ENCODE measurements around the gene BCO2.

Gene BCO2

GRCh38 chr11:112221274-112221835, 46.0 kb downstream of the BCO2 start:
- no peak for DNase-seq

DNA sequence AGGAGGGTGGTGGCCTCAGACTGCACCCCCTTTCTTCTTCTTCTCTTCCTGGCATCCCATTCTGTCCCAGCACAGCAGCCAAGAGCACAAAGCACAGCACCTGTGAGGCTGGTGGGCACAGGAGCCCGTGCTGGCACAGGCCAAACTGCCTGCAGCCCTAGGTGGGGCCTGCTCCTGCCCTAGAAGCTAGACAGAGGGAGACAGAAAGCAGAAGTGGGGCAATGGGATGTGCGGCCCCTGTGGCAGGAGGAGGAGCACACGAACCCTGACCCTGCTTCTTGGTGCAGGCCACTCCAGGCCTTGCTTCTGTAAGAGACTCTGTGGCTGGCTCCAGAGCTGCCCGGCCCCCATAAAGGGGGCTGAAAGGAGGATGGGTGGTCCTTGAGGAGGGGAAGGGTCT, 47.0 kb downstream of the BCO2 start:
- no peak for DNase-seq

GRCh38 chr11:112223121-112223520, 47.8 kb downstream of the BCO2 start:
- DNase-seq: no peak

GRCh38 chr11:112223754-112224532, 48.6 kb downstream of the BCO2 start:
- no peak for DNase-seq

GRCh38 chr11:112225753-112226061, 50.4 kb downstream of the BCO2 start:
- DNase-seq: no peak

GRCh38 chr11:112226062-112226830, 50.9 kb downstream of the BCO2 start, which contains the start of gene PTS:
Gene PTS (plus strand): TSS chr11:112226428. CDS start chr11:112226444, 16 bp downstream.
- DNase-seq: peak; percentile 85

- DNase-seq: no peak
These were observed 51.6 kb downstream of the BCO2 start for GRCh38 chr11:112226831-112227401.

DNA sequence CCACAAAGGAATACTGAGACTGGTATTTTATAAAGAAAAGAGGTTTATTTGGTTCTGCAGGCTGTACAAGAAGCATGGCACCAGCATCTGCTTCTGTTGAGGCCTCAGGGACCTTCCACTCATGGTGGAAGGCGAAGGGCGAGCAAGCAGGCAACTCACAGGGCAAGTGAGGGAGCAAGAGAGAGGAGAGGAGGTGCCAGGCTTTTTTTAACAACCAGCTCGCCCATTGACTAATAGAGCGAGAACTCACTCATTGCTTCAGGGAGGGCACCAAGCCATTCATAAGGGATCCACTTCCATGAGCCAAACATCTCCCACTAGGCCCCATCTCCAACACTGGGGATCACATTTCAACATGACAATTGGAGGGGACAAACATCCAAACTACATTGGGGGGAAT, 52.2 kb downstream of the BCO2 start:
- no peak for DNase-seq

DNA sequence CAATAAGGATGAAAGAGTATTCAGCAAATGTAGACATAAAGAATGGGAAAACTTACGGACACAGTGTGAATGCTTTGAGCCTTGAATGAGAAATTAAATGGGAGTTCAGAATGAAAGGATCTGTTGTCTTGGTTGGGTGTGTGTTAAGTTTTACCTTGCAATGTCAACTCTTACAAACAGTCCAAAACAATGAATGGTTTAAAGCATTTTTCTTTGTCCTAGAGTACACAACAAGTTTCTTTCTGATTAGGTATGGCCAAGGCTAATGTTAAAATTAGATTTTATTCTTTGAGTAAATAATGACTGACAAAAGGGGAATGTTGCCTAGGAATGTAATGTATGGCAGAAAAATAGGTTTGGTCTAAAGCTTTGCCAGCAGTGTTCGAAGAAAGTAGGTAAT, 53.4 kb downstream of the BCO2 start:
- DNase-seq: no peak

- no peak for DNase-seq
These were observed 53.8 kb downstream of the BCO2 start for GRCh38 chr11:112229159-112229558.

DNA sequence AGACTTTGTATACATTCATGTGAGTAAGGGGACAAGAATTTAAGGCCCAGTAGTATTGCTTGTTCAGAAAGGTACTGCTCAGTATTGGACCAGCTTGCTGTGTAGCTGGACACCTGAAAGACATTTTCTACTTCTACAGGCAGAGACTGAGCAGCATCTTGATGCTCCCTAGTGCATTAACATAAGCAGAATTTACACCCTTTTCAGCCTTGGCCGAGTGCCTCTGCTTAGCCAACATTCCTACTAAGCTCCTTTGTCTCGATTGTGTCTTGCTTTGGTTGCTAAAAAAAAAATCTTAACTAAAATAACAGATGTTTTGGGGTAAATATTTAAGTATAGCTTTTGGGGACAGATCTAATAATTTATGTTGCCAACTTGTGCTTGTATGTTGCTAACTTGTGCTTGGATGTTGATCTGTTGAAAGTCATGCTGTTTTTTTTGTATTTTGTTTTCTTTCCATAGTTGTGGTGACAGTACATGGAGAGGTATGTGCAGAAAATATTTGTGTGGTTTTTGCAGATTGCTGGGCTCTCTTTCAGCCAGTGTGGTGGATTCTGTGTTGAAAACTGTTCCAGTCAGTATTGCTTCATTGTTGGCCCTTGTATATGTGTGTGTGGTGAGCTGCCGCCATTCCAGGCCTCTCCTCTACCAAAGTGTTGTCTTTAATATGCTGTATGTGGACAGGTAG, 54.6 kb downstream of the BCO2 start:
- no peak for DNase-seq

GRCh38 chr11:112231952-112232351, 56.6 kb downstream of the BCO2 start:
- DNase-seq: no peak

DNA sequence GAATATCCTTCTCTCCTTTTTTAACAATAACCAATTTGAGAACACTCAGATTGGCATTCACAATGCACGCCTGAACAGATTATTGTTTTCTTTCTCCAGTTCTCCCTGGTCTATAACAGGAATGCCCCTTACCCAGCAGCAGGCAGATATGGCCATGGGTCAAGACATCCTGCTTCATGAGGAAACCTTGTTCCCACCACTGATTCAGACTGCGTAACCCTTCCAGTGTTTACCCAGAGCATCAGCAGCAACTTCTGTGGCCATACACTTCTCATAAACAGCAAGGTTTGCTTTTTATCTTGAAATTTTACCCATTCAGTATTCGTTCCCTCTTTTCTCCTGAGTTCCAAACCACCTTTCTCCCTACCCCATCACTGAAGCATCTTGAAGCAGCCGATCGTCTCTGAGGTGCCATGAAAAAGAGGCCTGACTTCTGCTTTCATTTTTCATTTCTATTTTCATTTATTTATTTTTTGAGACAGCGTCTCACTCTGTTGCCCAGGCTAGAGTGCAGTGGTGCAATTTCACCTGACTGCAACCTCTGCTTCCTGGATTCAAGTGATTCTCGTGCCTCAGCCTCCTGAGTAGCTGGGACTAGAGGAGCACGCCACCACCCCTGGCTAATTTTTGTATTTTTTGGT, 60.6 kb downstream of the BCO2 start:
- no peak for DNase-seq

DNA sequence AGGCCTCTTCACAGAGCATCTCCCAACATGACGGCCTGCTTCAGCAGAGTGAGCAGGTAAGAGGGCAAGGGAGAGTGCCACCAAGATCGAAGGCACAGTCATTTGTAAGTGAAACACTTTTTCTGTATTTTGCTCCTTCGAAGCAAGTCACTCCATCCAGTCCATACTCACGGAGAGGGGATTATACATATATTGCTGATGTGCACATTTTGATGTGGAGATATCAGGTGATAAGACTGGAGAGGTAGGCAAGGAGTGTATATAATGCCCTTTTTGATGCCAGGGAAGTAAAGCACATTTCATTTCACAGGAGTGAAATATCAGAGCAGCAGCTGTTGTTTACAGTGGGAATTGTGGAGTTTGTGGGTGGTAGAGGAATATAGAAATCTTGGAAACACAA, 62.1 kb downstream of the BCO2 start:
- DNase-seq: no peak

DNA sequence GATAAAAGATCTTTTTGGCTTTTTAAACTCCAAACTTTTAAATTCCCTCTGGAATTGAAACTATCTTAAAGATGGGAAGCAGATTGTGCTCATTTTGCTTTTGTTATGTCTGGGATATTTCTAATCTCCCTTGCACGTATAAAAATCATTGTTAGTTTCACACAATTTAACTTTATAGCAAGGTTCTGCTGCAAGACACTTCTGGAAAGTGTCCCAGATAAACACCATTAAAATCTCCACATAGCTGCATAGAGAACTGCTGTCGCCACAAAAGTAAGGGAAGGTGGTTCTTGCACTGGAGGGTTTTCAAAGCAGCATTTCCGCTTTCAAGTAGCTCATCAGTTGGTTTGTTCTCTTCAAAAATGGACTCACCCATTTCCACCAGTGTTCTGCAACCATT, 62.7 kb downstream of the BCO2 start:
- no peak for DNase-seq

DNA sequence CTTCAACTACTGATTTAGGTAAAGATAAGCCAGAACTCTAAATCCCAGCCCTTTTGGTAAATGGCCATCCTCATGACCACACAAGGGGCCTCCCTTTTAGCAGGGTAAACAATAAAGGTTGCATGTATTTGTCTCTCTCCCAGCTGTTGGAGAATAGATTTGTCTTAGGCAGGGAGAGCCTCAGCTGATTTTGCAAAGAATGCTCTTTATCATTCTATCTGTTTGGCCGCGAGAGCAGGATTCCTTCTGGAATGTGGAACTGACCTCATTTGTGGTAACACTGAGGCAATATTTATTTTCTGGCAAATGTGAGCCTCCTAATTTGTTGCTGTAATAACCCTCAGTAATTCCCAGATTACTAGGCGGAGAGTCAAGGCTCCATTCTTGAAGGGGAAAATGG, 66.2 kb downstream of the BCO2 start:
- DNase-seq: no peak

GRCh38 chr11:112247201-112247600, 71.9 kb downstream of the BCO2 start:
- no peak for DNase-seq

GRCh38 chr11:112248201-112248600, 72.9 kb downstream of the BCO2 start:
- no peak for DNase-seq

DNA sequence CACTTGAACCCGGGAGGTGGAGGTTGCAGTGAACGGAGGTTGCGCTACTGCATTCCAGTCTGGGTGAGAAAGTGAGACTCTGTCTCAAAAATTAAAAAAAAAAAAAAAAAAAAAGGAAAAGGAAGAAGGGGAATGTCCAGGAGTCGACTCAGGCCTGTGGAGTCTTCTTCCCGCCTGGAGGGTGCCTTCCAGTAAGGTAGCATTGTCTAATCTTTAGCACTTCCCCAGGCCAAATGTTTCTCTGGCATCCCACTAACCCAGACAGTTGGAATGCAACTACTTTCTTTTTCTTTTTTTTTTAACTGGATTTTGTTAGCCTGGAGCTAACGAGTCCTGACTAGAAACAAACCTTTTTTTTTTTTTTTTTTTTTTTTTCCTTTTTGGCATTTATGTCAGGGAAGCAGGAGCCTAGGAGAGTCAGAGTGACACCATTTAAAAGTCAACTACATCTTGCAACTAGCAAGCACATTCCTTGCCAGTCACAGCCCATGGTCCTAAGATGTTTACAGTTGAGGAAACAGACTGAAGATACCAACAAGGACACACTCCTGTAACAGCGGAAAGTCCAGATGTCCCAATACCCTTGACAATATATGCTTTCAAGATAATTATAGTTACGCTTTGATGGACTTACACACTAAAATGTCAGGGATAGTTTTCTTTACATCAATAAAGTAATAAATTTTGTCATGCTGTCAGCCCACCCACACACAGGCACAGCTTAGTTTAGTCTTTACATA, 74.7 kb downstream of the BCO2 start:
- no peak for DNase-seq

GRCh38 chr11:112253605-112254242, 78.4 kb downstream of the BCO2 start:
- no peak for DNase-seq

DNA sequence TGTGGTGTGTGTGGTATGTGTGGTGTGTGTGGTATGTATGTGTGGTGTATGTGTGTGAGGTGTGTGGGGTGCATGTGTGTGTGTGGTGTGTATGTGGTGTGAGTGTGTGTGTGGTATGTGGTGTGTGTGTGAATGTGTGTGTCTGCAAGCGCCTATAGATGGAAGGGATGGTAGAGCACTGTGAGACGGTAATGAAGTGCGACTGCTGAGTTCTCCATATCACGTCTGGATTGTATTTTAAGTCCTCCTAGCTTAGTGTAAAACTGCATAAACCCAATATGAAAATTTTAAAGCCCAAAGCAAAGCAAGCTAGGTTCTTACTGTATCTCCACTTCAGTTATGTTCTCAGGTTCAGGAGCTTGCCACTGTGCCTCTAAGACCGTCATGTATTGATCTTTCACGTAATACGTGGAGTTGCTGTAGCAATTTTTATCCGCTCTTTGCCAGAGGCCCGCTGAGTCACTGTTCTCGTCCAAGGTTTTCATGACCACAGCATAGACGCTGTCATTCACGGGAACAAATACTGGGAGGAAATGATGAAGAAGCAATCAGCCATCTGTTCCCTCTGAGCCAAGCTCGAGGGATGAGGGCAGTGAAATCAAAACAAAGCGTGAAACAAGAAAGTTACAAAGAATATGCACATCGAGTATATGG, 79.9 kb downstream of the BCO2 start:
- DNase-seq: peak; percentile 12

Data from NCI-H82 (cell line).